PC-3 (cell line): ENCODE data around the gene ZSCAN5A. TPM values are rescaled to one million over a fixed set of nuclear protein-coding genes. Genes with fewer than 3 reads are reported as not detected.

Source experiments
- ATAC-seq: fragments of 200-7000 bp; cut with Tn5 transposase; 2 replicates; pipeline ENCODE4 v1.9.1; 2020; ENCODE audit warnings: mild to moderate bottlenecking, moderate library complexity
- BruUV-seq: library from RNA; stranded (reverse); fragments of 400-500 nt; replicated peaks from 2 replicates; lab custom pipeline; 2021; lab: Mats Ljungman, UMichigan
- CTCF ChIA-PET: fragments of 300-600 bp; sonication (Branson Sonifier 250); formaldehyde crosslinking; loops from one replicate; lab custom pipeline; 2022; ENCODE audit warnings: antibody characterized with exemption; lab: Charles Lee
- POLR2A ChIA-PET: fragments of 300-600 bp; sonication (Branson Sonifier 250); formaldehyde crosslinking; loops from one replicate; lab custom pipeline; 2022; ENCODE audit warnings: antibody characterized with exemption; ENCODE audit not compliant: unreplicated experiment; lab: Charles Lee
- DNase-seq: peaks from one replicate; pipeline ENCODE4 v3.0.0-alpha.2; 2015
- H2AFZ ChIP-seq: fragments of 300-600 bp; sonication (generic); 2 replicates; pipeline ENCODE4 v1.6.0; 2016; ENCODE audit warnings: antibody characterized with exemption, low read length
- H3F3A ChIP-seq: fragments of 300-600 bp; sonication (generic); one replicate; pipeline ENCODE4 v1.6.0; 2017; ENCODE audit warnings: antibody characterized with exemption, low read length, control low read depth, mild to moderate bottlenecking; ENCODE audit not compliant: unreplicated experiment
- H3K27ac ChIP-seq: fragments of 300-600 bp; sonication (generic); 2 replicates; pipeline ENCODE4 v1.5.1; 2016; ENCODE audit warnings: mild to moderate bottlenecking, low read length
- H3K27me3 ChIP-seq: fragments of 300-600 bp; sonication (generic); 2 replicates; pipeline ENCODE4 v1.6.1; 2016; ENCODE audit warnings: low read length, mixed read lengths
- H3K36me3 ChIP-seq: fragments of 300-600 bp; sonication (generic); 2 replicates; pipeline ENCODE4 v1.6.1; 2016; ENCODE audit warnings: low read depth, mixed run types, low read length, mixed read lengths
- H3K4me1 ChIP-seq: fragments of 300-600 bp; sonication (generic); 2 replicates; pipeline ENCODE4 v1.5.1; 2016; ENCODE audit warnings: low read length; ENCODE audit not compliant: insufficient read depth
- H3K4me2 ChIP-seq: fragments of 300-600 bp; sonication (generic); 2 replicates; pipeline ENCODE4 v1.6.0; 2016; ENCODE audit warnings: low read length
- H3K4me3 ChIP-seq: fragments of 300-600 bp; sonication (generic); 2 replicates; pipeline ENCODE4 v1.5.1; 2016; ENCODE audit warnings: mild to moderate bottlenecking, low read length, mixed read lengths
- H3K79me2 ChIP-seq: fragments of 300-600 bp; sonication (generic); 2 replicates; pipeline ENCODE4 v1.6.1; 2017; ENCODE audit warnings: low read length, mixed read lengths
- H3K9ac ChIP-seq: fragments of 300-600 bp; sonication (generic); 2 replicates; pipeline ENCODE4 v1.6.0; 2016; ENCODE audit warnings: mild to moderate bottlenecking, low read length
- H3K9me2 ChIP-seq: fragments of 300-600 bp; sonication (generic); replicated peaks from 2 replicates; pipeline ENCODE4 v1.6.1; 2016; ENCODE audit warnings: mixed run types, low read length, mixed read lengths
- H3K9me3 ChIP-seq: fragments of 300-600 bp; sonication (generic); 2 replicates; pipeline ENCODE4 v1.6.1; 2016; ENCODE audit warnings: low read length, mixed read lengths
- H4K20me1 ChIP-seq: fragments of 300-600 bp; sonication (generic); 2 replicates; pipeline ENCODE4 v1.6.1; 2016; ENCODE audit warnings: low read length, mixed read lengths
- CTCF ChIP-seq: fragments of 300-600 bp; sonication (generic); conservative IDR thresholded peaks from 2 replicates; pipeline ENCODE4 v1.5.1; 2017; ENCODE audit warnings: antibody characterized with exemption, low read depth, mild to moderate bottlenecking, low read length
- EZH2 ChIP-seq: fragments of 300-600 bp; sonication (generic); IDR thresholded peaks from one replicate; pipeline ENCODE4 v1.6.1; 2017; ENCODE audit warnings: antibody characterized with exemption, mild to moderate bottlenecking, low read length; ENCODE audit not compliant: unreplicated experiment
- EZH2phosphoT487 ChIP-seq: fragments of 300-600 bp; sonication (generic); IDR thresholded peaks from 2 replicates; pipeline ENCODE4 v1.6.1; 2018; ENCODE audit warnings: mild to moderate bottlenecking, antibody characterized with exemption, low read length, borderline replicate concordance
- intact Hi-C: fragments of 100-400 bp; cut with micrococcal nuclease; formaldehyde crosslinking; loops from 2 replicates; pipeline ENCODE4 v1.9.0; 2023
- total RNA-seq: library from RNA; depleted of rRNA; stranded (reverse); fragments of >200 nt; gene quantifications from 2 replicates; pipeline ENCODE4 v1.2.3, GENCODE V29; 2014

Gene ZSCAN5A
- total RNA-seq, 1 experiment from 2014 or later = 23.7 TPM

GRCh38 chr19:56261145-56261544 lies 53.5 kb downstream of the ZSCAN5A start:
- Histone ChIP-seq H3K27ac (no peak overlapping the region), H3K9me3 (no peaks in the 10 kb centered on the region), H3K9me2 (no peaks in the 10 kb centered on the region), H4K20me1 (no peaks in the 10 kb centered on the region), H3K36me3 (no peaks in the 10 kb centered on the region), H3K4me3 (no peak overlapping the region), H3F3A (no peaks in the 10 kb centered on the region), H3K4me2 (no peak overlapping the region), H2AFZ (no peak overlapping the region), H3K79me2 (no peaks in the 10 kb centered on the region), H3K4me1 (no peaks in the 10 kb centered on the region), H3K9ac (no peak overlapping the region), H3K27me3 (no peaks in the 10 kb centered on the region)
- intact Hi-C loops = no loop called here
- TF ChIP-seq EZH2phosphoT487 = no peak
- no peak for TF ChIP-seq EZH2
- TF ChIP-seq CTCF = no peak
- ChIA-PET CTCF (no interaction called here), POLR2A (no interaction called here)
- DNase-seq (no peak), ATAC-seq (no peak)
- BruUV-seq = no TSS peak

GRCh38 chr19:56258272-56258671 lies 56.4 kb downstream of the ZSCAN5A start:
- no TSS peak for BruUV-seq
- Histone ChIP-seq H3K9me2 (no peaks in the 10 kb centered on the region), H3F3A (no peaks in the 10 kb centered on the region), H3K4me1 (no peaks in the 10 kb centered on the region), H3K9me3 (no peaks in the 10 kb centered on the region), H3K79me2 (no peaks in the 10 kb centered on the region), H3K4me3 (no peak overlapping the region), H3K27ac (no peak overlapping the region), H3K9ac (no peak overlapping the region), H3K36me3 (no peaks in the 10 kb centered on the region), H2AFZ (no peak overlapping the region), H3K27me3 (no peaks in the 10 kb centered on the region), H4K20me1 (no peaks in the 10 kb centered on the region), H3K4me2 (no peak overlapping the region)
- no peak for DNase-seq
- CTCF ChIA-PET = interaction anchor here (1.5 kb wide), 1 partner anchor 75 kb away, joined by 5 read pairs; no protein-coding TSS in a partner anchor
- ATAC-seq = no peak
- no peak for TF ChIP-seq EZH2
- TF ChIP-seq CTCF = no peak
- TF ChIP-seq EZH2phosphoT487 = no peak
- intact Hi-C loops = no loop called here
- POLR2A ChIA-PET = no interaction called here

- TF ChIP-seq CTCF (peak; percentile 70), EZH2 (no peak)
- no TSS peak for BruUV-seq
- Histone ChIP-seq H3K27ac (no peak overlapping the region), H3K4me2 (no peak overlapping the region), H3K36me3 (no peaks in the 10 kb centered on the region), H3K4me1 (no peaks in the 10 kb centered on the region), H4K20me1 (no peaks in the 10 kb centered on the region), H3K4me3 (no peak overlapping the region), H3K27me3 (no peaks in the 10 kb centered on the region), H3K79me2 (no peaks in the 10 kb centered on the region), H3K9me2 (no peaks in the 10 kb centered on the region), H3F3A (no peaks in the 10 kb centered on the region), H2AFZ (no peak overlapping the region), H3K9ac (no peak overlapping the region), H3K9me3 (no peaks in the 10 kb centered on the region)
- ChIA-PET POLR2A (interaction anchor here (0.5 to 0.7 kb wide), 3 partner anchors 60 to 80 kb away, joined by 3 to 6 read pairs (median 4); no protein-coding TSS in a partner anchor), CTCF (interaction anchor here (0.5 to 3.6 kb wide), 11 partner anchors 17 to 849 kb away, joined by 3 to 141 read pairs (median 4); partner anchors contain the start of gene ZNF444)
- DNase-seq = peak; percentile 81
- peak; percentile 77 for ATAC-seq
- intact Hi-C loops = loop anchor here (1.0 to 5.0 kb wide), 3 partner anchors 80 to 844 kb away; no protein-coding TSS in a partner anchor
These were observed 60.9 kb downstream of the ZSCAN5A start for GRCh38 chr19:56253737-56254136.
